Gastrocnemius medialis (tissue), 4 donors: ENCODE data around the gene TOM1.

Experiments used
- POLR2A ChIP-seq, 2 donors: fragments of 450-650 bp; IDR thresholded peaks; one replicate each; pipeline ENCODE4 v1.6.1; 2017; ENCODE audit warnings: antibody characterized with exemption in 2 of 2, mild to moderate bottlenecking in 2 of 2, moderate library complexity in 2 of 2
- TF ChIP-seq, protein P1 (sequence below), 5 experiments: fragments of 450-650 bp in 3 of 5; fragments of 200-600 bp in 2 of 5; sonication (generic) in 2 of 5; IDR thresholded peaks in 4 of 5; conservative IDR thresholded peaks in 1 of 5; 1 replicate in 4 of 5; 2 replicates in 1 of 5; pipeline ENCODE4 v1.5.1; 2016 to 2019; ENCODE audit warnings: antibody characterized with exemption in 5 of 5, mild to moderate bottlenecking in 3 of 5, moderate library complexity in 3 of 5

DNA sequence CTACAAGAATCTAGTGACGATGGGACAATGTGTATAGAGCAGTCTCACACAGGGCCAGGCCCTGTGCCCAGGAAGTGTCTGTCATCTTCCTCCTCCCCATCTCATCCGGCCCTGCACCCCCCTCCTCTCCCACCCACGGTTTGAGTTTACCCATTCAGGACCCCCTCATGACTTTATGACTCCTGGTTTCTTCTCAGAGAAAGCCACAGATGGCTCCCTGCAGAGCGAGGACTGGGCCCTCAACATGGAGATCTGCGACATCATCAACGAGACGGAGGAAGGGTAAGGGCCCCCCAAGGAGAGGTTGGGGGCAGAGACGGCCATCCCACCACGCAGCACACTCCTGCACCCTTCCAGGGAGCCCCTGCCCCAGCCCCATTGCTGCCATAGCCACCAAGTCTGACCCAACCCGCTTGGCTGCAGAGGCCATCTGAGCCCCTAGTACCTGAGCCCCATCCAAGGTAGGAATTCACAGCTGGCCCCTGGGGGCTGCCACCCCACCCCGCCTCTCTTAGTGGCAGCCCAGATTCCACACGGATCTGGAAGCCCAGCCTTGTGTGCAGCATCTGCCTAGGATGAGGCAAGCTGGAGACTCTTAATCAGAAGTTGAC lies 18.1 kb downstream of the TOM1 start:
- TF ChIP-seq, protein P1, sequence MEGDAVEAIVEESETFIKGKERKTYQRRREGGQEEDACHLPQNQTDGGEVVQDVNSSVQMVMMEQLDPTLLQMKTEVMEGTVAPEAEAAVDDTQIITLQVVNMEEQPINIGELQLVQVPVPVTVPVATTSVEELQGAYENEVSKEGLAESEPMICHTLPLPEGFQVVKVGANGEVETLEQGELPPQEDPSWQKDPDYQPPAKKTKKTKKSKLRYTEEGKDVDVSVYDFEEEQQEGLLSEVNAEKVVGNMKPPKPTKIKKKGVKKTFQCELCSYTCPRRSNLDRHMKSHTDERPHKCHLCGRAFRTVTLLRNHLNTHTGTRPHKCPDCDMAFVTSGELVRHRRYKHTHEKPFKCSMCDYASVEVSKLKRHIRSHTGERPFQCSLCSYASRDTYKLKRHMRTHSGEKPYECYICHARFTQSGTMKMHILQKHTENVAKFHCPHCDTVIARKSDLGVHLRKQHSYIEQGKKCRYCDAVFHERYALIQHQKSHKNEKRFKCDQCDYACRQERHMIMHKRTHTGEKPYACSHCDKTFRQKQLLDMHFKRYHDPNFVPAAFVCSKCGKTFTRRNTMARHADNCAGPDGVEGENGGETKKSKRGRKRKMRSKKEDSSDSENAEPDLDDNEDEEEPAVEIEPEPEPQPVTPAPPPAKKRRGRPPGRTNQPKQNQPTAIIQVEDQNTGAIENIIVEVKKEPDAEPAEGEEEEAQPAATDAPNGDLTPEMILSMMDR (IDR thresholded peaks at IDR 0.05 in 4 of 5, conservative IDR thresholded peaks at IDR 0.05 in 1 of 5): no peak
- TF ChIP-seq POLR2A (IDR thresholded peaks at IDR 0.05): no peak
